ENCODE data around the gene LIM2. TPM values are rescaled to one million over a fixed set of nuclear protein-coding genes. Genes with fewer than 3 reads are reported as not detected.
A peak's percentile ranks its signal among the peaks of the same experiment; 100 is the strongest.
"Not testable (repeated sequence)": the region's sequence is repeated elsewhere in the genome, so short reads cannot be mapped to it uniquely, and the experiment has no call there.

Gene LIM2, protein sequence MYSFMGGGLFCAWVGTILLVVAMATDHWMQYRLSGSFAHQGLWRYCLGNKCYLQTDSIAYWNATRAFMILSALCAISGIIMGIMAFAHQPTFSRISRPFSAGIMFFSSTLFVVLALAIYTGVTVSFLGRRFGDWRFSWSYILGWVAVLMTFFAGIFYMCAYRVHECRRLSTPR
- 10 to 100 TPM; 19.2 to 40.0 (median 37.9) TPM for polyA plus RNA-seq

DNA sequence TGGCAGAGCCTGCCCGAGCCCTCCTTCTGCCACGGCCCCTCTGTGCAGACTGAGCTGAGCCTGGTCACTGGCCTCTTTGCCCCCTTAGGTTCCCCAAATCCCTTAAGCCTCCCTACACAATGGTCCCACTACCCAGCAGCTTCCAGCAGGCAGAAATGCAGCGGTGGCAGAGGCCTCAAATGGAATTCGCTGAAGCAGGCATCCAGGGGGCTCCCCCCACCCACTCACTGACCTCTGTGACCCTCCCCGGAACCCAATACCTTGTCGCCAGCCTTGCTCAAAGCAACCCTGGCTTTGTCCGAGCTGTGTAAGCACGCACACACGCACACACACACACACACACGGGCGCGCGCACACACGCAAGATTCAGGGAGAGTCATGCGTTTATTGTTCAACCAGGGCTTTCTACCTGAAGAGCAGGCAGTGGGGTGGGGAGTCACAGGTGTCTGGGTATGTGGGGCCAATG, at the start of gene LIM2:
LIM2 (minus strand) TSS at position 51 of the 466 bp plus-strand sequence. CDS start 531 bp downstream, outside the sequence.
- Mint-ChIP-seq H3K4me3 (peak within 1 kb of the TSS; percentile 87 to 96 (median 92)), H3K36me3 (peaks cover 0 to 11% (median 4%) of the 10 kb centered on the region in 3 donors), H3K27ac (peak within 1 kb of the TSS; percentile 84 to 98 (median 92)), H3K27me3 (ENCODE audit: low read depth in 3 of 3) (peaks cover 0 to 8% (median 2%) of the 10 kb centered on the region in 3 donors), H3K4me1 (peaks cover 74% of the 10 kb centered on the region in 2 donors), H3K9me3 (no peaks in the 10 kb centered on the region)
- DNase-seq, result peak in 1 of 3 donors; percentile 41

DNA sequence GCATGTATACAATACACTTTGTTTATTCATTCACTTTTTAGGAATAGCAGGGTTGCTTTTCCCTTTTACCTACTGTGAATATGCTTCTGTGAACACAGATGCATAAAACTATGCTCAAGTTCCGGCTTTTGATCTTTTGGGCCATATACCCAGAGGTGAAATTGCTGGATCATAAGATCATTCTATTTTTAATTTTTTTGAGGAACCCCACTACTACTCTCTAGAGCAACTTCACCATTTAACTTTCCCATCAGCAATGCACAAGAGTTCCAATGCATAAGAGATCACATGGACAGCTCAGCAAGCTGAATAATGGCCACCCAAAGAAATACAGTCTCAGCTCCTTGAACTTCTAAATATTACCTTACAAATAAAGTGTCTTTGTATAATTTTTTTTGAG, 46.7 kb upstream of the LIM2 start:
- no peak for DNase-seq
- H3K36me3 Mint-ChIP-seq, result no peaks in the 10 kb centered on the region
- H3K9me3 Mint-ChIP-seq, result no peaks in the 10 kb centered on the region
- peaks cover 6 to 16% of the 10 kb centered on the region in 2 donors for H3K4me1 Mint-ChIP-seq
- H3K27ac Mint-ChIP-seq, result no peak overlapping the region
- no peak overlapping the region for H3K4me3 Mint-ChIP-seq
- H3K27me3 Mint-ChIP-seq (ENCODE audit: low read depth in 3 of 3), result peaks cover 3 to 8% (median 5%) of the 10 kb centered on the region in 3 donors

DNA sequence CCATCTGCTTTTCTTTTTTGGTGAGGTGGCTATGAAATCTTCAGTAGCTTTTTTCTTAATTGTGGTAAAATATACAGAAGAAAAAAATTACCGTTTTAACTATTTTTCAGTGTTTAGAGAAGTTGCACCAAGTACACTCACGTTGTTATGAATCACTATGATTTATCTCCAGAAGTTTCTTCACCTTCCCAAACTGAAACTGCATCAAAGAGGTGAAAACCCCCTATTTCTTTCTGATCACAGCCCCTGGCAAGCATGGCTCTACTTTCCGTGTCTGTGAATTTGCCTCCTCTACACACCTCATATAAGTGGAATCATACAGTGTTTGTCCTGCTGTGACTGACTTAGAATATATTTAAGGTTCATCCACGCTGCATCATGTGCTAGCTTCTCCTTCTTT, 45.3 kb upstream of the LIM2 start:
- Mint-ChIP-seq H3K4me1 (peaks cover 0 to 1% of the 10 kb centered on the region in 2 donors), H3K27ac (no peak overlapping the region), H3K9me3 (no peaks in the 10 kb centered on the region), H3K27me3 (ENCODE audit: low read depth in 3 of 3) (peaks cover 5 to 8% (median 6%) of the 10 kb centered on the region in 3 donors), H3K4me3 (no peak overlapping the region), H3K36me3 (no peaks in the 10 kb centered on the region)
- no peak for DNase-seq

DNA sequence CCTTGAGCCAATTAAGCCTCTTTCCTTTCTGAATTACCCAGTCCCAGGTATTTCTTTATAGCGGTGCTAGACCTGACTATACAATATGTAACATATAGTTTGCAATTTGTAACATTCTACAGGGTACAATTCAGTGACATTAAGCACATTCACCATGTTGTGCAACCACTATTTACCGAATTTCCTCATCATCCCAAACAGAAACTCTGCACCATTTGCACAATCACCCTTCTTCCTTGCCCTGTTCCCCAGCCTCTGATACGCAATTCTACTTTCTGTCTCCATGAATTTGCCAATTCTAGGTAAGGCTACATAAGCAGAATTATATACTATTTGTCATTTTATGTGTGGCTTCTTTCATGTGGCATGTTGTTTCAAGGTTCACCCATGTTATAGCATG, 43.4 kb upstream of the LIM2 start:
- Mint-ChIP-seq H3K9me3 (no peaks in the 10 kb centered on the region), H3K36me3 (no peaks in the 10 kb centered on the region), H3K4me1 (no peaks in the 10 kb centered on the region), H3K27me3 (ENCODE audit: low read depth in 3 of 3) (peaks cover 5 to 9% (median 6%) of the 10 kb centered on the region in 3 donors), H3K27ac (no peak overlapping the region), H3K4me3 (no peak overlapping the region)
- DNase-seq, result no peak

DNA sequence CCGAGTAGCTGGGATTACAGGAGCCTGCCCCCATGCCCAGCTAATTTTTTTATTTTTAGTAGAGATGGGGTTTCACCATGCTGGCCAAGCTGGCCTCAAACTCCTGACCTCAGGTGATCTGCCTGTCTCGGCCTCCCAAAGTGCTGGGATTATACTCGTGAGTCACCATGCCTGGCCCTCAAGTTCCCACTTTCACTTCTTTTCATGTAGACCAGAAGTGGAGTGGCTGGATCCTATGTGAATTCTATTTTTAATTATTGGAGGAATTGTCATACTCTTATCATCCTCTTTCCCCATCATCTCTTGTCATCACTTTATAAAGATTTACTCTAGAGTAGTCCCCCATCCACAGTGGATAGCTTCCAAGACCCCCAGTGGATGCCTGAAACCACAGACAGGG, 42.4 kb upstream of the LIM2 start:
- H3K4me3 Mint-ChIP-seq, result no peak overlapping the region
- no peak for DNase-seq
- no peaks in the 10 kb centered on the region for H3K9me3 Mint-ChIP-seq
- no peaks in the 10 kb centered on the region for H3K4me1 Mint-ChIP-seq
- no peak overlapping the region for H3K27ac Mint-ChIP-seq
- peaks cover 5 to 9% (median 9%) of the 10 kb centered on the region in 3 donors for H3K27me3 Mint-ChIP-seq (ENCODE audit: low read depth in 3 of 3)
- H3K36me3 Mint-ChIP-seq, result no peaks in the 10 kb centered on the region

DNA sequence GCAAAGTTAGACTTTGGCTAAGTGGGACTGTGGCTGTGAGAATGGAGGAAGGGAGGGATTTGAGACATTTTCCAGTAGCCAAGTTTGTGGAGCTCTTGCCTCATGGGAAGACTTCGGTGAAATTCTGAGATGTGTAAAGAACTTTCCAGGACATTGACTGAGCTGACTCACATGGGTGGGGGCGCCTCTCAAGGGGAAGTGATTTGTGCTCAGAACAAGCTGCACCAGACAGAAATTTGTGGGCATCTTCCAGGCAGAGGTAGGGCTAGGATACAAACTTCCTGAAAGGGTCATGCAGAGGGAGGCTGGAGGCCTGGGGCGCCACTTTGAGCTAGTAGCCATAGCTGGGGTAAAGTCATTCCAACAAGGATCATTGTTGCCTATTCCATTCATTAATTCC, 39.4 kb upstream of the LIM2 start:
- no peak overlapping the region for H3K27ac Mint-ChIP-seq
- no peak overlapping the region for H3K4me3 Mint-ChIP-seq
- peaks cover 3 to 6% of the 10 kb centered on the region in 2 donors for H3K4me1 Mint-ChIP-seq
- peaks cover 9 to 21% (median 11%) of the 10 kb centered on the region in 3 donors for H3K27me3 Mint-ChIP-seq (ENCODE audit: low read depth in 3 of 3)
- DNase-seq, result no peak
- no peaks in the 10 kb centered on the region for H3K9me3 Mint-ChIP-seq
- H3K36me3 Mint-ChIP-seq, result no peaks in the 10 kb centered on the region

DNA sequence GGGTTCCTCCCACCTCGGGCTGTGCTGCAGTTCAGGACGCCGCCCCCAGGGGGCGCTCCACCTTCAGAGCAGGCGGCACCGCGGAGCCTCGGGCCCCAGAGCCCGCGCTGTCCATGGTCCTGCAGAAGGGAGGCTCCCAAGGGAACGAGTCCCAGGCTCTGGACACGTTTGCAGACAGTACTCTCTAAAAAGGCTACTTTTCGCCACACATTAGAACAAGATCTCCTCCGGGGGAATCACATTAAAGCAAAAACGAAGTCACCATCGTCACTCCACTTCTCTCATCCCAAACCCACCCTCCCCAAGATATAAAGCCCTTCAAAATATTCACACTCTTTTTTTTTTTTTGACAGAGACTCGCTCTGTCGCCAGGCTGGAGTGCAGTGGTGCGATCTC, 34.3 kb upstream of the LIM2 start:
- peak; percentile 80 to 84 (median 81) for DNase-seq
- Mint-ChIP-seq H3K4me3 (no peak overlapping the region), H3K27me3 (ENCODE audit: low read depth in 3 of 3) (peaks cover 11 to 25% (median 14%) of the 10 kb centered on the region in 3 donors), H3K9me3 (no peaks in the 10 kb centered on the region), H3K27ac (peak overlapping the region in 1 of 6 donors; percentile 35), H3K36me3 (peaks cover 0 to 1% (median 0%) of the 10 kb centered on the region in 3 donors), H3K4me1 (peaks cover 29 to 34% of the 10 kb centered on the region in 2 donors)

DNA sequence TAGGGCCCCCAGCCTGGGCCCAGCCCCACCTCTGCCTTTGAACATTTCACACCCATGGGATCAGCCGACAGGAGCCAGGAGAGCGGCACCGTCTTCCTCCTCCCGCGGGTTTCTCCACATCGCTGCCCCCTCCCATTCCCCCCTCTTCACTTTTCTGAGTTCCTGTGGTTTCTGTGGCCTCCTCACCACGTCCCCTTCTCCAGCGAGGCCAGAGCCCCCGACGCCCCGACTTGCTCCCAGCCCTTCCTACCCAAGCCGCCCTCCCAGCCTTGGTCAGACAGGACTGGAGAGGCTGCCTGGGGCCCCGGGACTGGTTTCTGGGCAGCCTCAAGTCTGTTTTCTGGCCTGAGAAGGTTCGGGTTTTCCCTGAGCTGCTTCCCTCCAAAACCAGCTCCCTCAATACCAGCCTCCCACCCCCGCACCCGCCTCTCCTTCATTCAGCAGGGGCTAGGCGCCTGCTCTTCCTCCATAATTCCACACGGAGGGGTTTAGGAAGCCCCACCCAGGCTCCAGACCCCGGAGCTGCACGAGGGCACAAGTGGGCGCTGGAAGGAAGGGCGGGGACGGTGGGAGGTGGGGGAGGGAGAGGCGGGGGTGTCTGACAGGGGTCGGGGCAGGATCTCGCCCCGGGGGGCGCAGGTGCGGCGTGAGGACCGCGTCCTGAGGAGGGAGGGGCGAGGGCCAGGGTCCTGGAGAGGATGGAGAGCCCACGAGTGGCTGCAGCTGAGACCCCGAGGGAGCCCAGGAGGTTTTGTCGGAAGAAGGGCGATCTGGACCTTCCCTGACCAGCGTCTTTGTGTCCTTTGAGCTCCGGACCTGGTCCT, 33.7 kb upstream of the LIM2 start:
- no peak overlapping the region for H3K4me3 Mint-ChIP-seq
- peaks cover 11 to 25% (median 12%) of the 10 kb centered on the region in 3 donors for H3K27me3 Mint-ChIP-seq (ENCODE audit: low read depth in 3 of 3)
- H3K9me3 Mint-ChIP-seq, result no peaks in the 10 kb centered on the region
- no peak for DNase-seq
- H3K27ac Mint-ChIP-seq, result no peak overlapping the region
- peaks cover 32 to 35% of the 10 kb centered on the region in 2 donors for H3K4me1 Mint-ChIP-seq
- peaks cover 0 to 3% (median 0%) of the 10 kb centered on the region in 3 donors for H3K36me3 Mint-ChIP-seq

DNA sequence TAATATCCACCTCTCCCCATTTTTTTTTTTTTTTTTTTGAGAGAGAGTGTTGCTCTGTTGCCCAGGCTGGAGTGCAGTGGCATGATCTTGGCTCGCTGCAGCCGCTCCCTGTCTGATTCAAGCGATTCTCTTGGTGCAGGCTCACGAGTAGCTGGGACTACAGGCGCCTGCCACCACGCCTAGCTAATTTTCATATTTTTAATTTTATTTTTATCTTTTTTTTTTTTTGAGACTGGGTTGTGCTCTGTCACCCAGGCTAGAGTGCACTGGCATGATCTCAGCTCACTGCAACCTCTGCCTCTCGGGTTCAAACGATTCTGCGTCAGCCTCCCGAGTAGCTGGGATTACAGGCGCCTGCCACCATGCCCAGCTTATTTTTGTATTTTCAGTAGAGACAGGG, 32.7 kb upstream of the LIM2 start:
- H3K9me3 Mint-ChIP-seq, H3K4me3 Mint-ChIP-seq, H3K27ac Mint-ChIP-seq, DNase-seq, H3K36me3 Mint-ChIP-seq: not testable (repeated sequence)
- H3K4me1 Mint-ChIP-seq, result peaks cover 32 to 35% of the 10 kb centered on the region in 2 donors
- peaks cover 10 to 25% (median 11%) of the 10 kb centered on the region in 3 donors for H3K27me3 Mint-ChIP-seq (ENCODE audit: low read depth in 3 of 3)

DNA sequence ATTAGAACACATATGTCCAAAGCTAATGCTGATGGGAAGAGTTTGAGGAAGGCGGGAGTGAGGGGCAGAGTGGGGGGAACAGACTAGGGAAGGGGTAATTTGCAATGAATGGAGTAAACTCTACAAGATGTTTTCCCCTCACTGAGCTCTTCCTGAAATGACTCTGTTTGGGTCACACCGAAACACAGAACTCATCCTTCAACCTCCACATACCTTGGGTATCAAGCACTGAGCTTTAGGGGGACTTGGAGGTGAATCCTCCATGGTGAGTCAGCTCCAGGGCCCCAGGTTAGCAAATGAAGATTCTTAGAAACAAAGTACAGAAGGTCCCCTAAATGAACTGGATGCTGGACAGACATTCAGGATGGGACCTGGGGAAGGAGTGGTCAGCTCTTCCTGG, 30.9 kb upstream of the LIM2 start:
- no peak for DNase-seq
- Mint-ChIP-seq H3K9me3 (no peaks in the 10 kb centered on the region), H3K4me3 (peak overlapping the region in 1 of 5 donors; percentile 7), H3K36me3 (peaks cover 2 to 9% (median 3%) of the 10 kb centered on the region in 3 donors), H3K27ac (peak overlapping the region in 1 of 6 donors; percentile 61), H3K4me1 (peaks cover 32 to 36% of the 10 kb centered on the region in 2 donors), H3K27me3 (ENCODE audit: low read depth in 3 of 3) (peaks cover 9 to 19% (median 10%) of the 10 kb centered on the region in 3 donors)

DNA sequence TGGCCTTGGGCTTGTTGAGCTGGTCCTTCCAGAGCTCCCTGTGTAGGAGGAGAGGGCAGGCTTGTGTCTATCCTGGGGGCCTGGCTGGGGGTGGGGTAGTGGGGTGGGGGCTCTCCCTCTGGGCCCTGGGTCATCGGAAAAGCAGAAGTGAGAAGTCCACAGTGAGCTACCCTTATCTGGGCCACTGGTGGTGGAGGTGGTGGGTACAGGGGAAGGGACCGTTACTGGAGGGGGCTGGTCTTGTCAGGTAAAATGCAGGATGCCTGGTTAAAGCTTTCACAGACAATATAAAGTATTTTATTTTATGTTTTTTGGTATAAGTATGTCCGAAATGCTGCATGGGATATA, 30.0 kb upstream of the LIM2 start:
- Mint-ChIP-seq H3K4me1 (peaks cover 32 to 38% of the 10 kb centered on the region in 2 donors), H3K4me3 (no peak overlapping the region), H3K27me3 (ENCODE audit: low read depth in 3 of 3) (peaks cover 8 to 12% (median 8%) of the 10 kb centered on the region in 3 donors), H3K27ac (peak overlapping the region in 2 of 6 donors; percentile 36 to 53), H3K36me3 (peaks cover 8 to 16% (median 8%) of the 10 kb centered on the region in 3 donors), H3K9me3 (no peaks in the 10 kb centered on the region)
- DNase-seq, result no peak

DNA sequence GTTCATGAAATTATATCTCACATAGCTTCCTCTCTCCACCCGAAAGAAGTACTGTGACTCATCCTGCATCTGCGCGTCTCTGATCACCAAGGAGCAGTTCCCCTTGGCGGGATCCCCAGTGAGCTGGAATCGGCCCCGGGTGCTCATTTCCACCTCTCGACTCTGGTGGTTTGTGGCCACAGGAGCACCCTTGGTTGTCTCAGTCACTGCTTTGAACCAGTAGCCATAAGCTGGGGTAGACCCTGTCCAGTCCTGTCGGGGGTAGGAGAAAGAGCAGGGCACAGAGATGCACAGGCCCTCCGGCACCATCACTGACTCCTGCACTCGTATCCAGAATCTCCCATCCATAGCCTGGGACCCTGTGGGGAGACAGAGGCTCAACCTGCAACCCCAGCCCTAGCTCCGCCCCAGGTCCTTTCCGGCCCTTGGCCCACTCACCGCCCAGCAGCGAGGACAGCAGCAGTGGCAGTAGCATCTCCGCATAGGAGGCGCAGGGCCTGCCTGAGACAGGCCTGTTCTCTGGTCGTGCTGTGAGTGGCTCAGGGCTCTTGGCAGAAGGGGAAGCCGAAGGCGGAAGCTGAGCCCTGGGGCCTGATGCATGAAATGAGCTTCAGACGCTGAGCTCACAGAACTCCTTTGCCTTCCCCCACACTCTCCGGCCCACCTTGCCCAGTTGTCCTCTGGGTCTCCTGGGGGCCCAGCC, 29.5 kb upstream of the LIM2 start, which contains the start of gene SIGLEC10:
SIGLEC10 (minus strand) TSS at position 536 of the 703 bp plus-strand sequence; CDS start at position 475, 61 bp downstream.
- Mint-ChIP-seq H3K27ac (peak within 1 kb of the TSS in 5 of 6 donors; percentile 20 to 80 (median 41)), H3K36me3 (peaks cover 8 to 17% (median 9%) of the 10 kb centered on the region in 3 donors), H3K27me3 (ENCODE audit: low read depth in 3 of 3) (peaks cover 6 to 9% (median 8%) of the 10 kb centered on the region in 3 donors), H3K4me3 (peak within 1 kb of the TSS in 3 of 5 donors; percentile 9 to 47 (median 42)), H3K4me1 (peaks cover 26 to 35% of the 10 kb centered on the region in 2 donors), H3K9me3 (no peaks in the 10 kb centered on the region)
- DNase-seq, result peak in 1 of 3 donors; percentile 28

DNA sequence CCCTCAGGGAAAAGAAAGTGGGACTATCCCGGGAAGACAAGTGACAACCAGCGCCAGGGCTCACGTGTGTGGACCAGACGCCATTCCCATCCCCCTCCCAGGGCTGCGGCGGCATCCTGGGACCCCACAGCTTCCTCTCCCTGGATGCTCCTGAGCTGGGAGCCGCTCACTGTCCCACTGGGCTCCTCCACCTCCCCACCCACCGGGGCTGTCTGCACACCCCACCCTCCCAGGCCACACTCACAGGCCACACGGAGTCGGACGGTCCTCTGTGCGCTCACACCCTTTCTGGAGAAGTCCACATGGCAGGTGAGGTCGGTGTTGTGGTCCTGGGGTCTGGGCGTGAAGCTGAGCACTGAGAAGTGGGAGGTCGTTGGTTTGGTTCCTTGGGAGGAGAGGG, 28.6 kb upstream of the LIM2 start:
- not testable (repeated sequence) for H3K4me3 Mint-ChIP-seq; H3K9me3 Mint-ChIP-seq; H3K27ac Mint-ChIP-seq; DNase-seq; H3K27me3 Mint-ChIP-seq (ENCODE audit: low read depth in 3 of 3)
- Mint-ChIP-seq H3K36me3 (peaks cover 8 to 19% (median 12%) of the 10 kb centered on the region in 3 donors), H3K4me1 (peaks cover 22 to 33% of the 10 kb centered on the region in 2 donors)

Measured in immature natural killer cell (primary cell).